Lung (tissue), 12 donors: ENCODE data around the gene MSANTD7. TPM values are rescaled to one million over a fixed set of nuclear protein-coding genes. Genes with fewer than 3 reads are reported as not detected.

Experiments used
- ATAC-seq: fragments of 200-7000 bp; cut with Tn5 transposase; one replicate; pipeline ENCODE4 v1.9.1; 2020; ENCODE audit warnings: moderate number of reproducible peaks; ENCODE audit not compliant: insufficient read depth, low FRiP score
- DNase-seq, 3 donors: peaks; one replicate each; pipeline ENCODE4 v3.0.0-alpha.2; 2013 to 2017
- H3K27ac ChIP-seq, 2 donors: one replicate each; pipeline ENCODE4 v1.5.1; 2013; ENCODE audit warnings: mild to moderate bottlenecking in 2 of 2, moderate library complexity in 2 of 2, control low read depth in 1 of 2, inconsistent platforms in 1 of 2, low read depth in 1 of 2, low read length in 1 of 2
- H3K27me3 ChIP-seq, 3 donors: one replicate each; pipeline ENCODE4 v1.5.1; 2013; ENCODE audit warnings: low read length in 2 of 3; ENCODE audit not compliant: control insufficient read depth in 3 of 3, insufficient read depth in 3 of 3
- H3K36me3 ChIP-seq, 4 donors: one replicate each; pipeline ENCODE4 v1.5.1; 2013; ENCODE audit warnings: low read length in 4 of 4, mild to moderate bottlenecking in 1 of 4, moderate library complexity in 1 of 4; ENCODE audit not compliant: control insufficient read depth in 4 of 4, insufficient read depth in 4 of 4
- H3K4me1 ChIP-seq, 5 donors: one replicate each; pipeline ENCODE4 v1.5.1; 2013; ENCODE audit warnings: low read length in 5 of 5, mild to moderate bottlenecking in 2 of 5, moderate library complexity in 1 of 5; ENCODE audit not compliant: control insufficient read depth in 5 of 5, insufficient read depth in 5 of 5
- H3K4me3 ChIP-seq: one replicate; pipeline ENCODE4 v1.5.1; 2013; ENCODE audit warnings: mild to moderate bottlenecking, control low read depth, moderate library complexity
- H3K9ac ChIP-seq, 2 donors: one replicate each; pipeline ENCODE4 v1.5.1; 2013; ENCODE audit warnings: low read length in 2 of 2, control low read depth in 1 of 2; ENCODE audit not compliant: insufficient read depth in 1 of 2
- H3K9me3 ChIP-seq, 4 donors: one replicate each; pipeline ENCODE4 v1.5.1; 2013; ENCODE audit warnings: low read length in 3 of 4, mild to moderate bottlenecking in 1 of 4, moderate library complexity in 1 of 4; ENCODE audit not compliant: control insufficient read depth in 4 of 4, insufficient read depth in 3 of 4
- CTCF ChIP-seq: IDR thresholded peaks from 2 replicates; pipeline ENCODE4 v1.5.1; 2012; ENCODE audit warnings: mild to moderate bottlenecking; ENCODE audit errors: control extremely low read depth, extremely low read depth
- WGBS, 2 donors: extraction: QIAGEN DNeasy Blood & Tissue Kit; methylation state at CpG; one replicate each; pipeline ENCODE4 v1.1.7; 2013; 5-methylcytosine and 5-hydroxymethylcytosine counted together
- polyA plus RNA-seq, 2 donors: library from polyadenylated mRNA; stranded (reverse); fragments of 200-250 nt; gene quantifications; one replicate each; pipeline ENCODE4 v1.2.1, GENCODE V29; 2013
- total RNA-seq, 2 donors: library from RNA; depleted of rRNA in 1 of 2; stranded (reverse); fragments of >200 nt in 1 of 2; gene quantifications; one replicate each; pipeline ENCODE4 v1.2.1, GENCODE V29; 2014 to 2021
- donor health status: control.
- donor health status: control.
- donor health status: Bipolar disorder and iron deficiency.
- donor health status: healthy.
- donor health status: DM: yes; HTN: yes; CAD: no.

Gene MSANTD7
- total and polyA plus RNA-seq, 4 donors: 2.2 to 17.2 (median 7.1) TPM

GRCh38 chr10:14820010-14820774 is 17.9 kb upstream of the MSANTD7 start:
- Histone ChIP-seq H3K4me3 (no peak overlapping the region), H3K9me3 (no peaks in the 10 kb centered on the region), H3K36me3 (no peaks in the 10 kb centered on the region), H3K9ac (no peak overlapping the region), H3K27ac (no peak overlapping the region), H3K4me1 (no peaks in the 10 kb centered on the region), H3K27me3 (no peaks in the 10 kb centered on the region)
- WGBS, 2 donors: 92 to 93% methylated on average over 10 of the region's 10 CpGs
- ATAC-seq (no peak), DNase-seq (peak in 2 of 3 donors; percentile 31 to 46)
- no peak for TF ChIP-seq CTCF

GRCh38 chr10:14820775-14821154 is 17.3 kb upstream of the MSANTD7 start:
- WGBS, 2 donors: 74 to 90% methylated on average over 5 of the region's 5 CpGs
- ATAC-seq: no peak

GRCh38 chr10:14821635-14822375 is 16.3 kb upstream of the MSANTD7 start:
- DNase-seq (no peak), ATAC-seq (no peak)
- WGBS, 2 donors: 76 to 85% methylated on average over 6 of the region's 6 CpGs
- Histone ChIP-seq H3K4me3 (no peak overlapping the region), H3K36me3 (no peaks in the 10 kb centered on the region), H3K27ac (no peak overlapping the region), H3K4me1 (no peaks in the 10 kb centered on the region), H3K9ac (no peak overlapping the region), H3K9me3 (no peaks in the 10 kb centered on the region), H3K27me3 (no peaks in the 10 kb centered on the region)
- TF ChIP-seq CTCF: no peak

More at GRCh38 chr10:14820775-14821154, 17.3 kb upstream of the MSANTD7 start:
- Histone ChIP-seq H3K27ac (no peak overlapping the region), H3K9ac (no peak overlapping the region), H3K36me3 (no peaks in the 10 kb centered on the region), H3K4me1 (no peaks in the 10 kb centered on the region), H3K27me3 (no peaks in the 10 kb centered on the region), H3K9me3 (no peaks in the 10 kb centered on the region), H3K4me3 (no peak overlapping the region)
- TF ChIP-seq CTCF: no peak
- DNase-seq: no peak
